ENCODE data around the gene TPM3.
"Not testable (repeated sequence)": the region's sequence is repeated elsewhere in the genome, so short reads cannot be mapped to it uniquely, and the experiment has no call there.

Gene TPM3

GRCh38 chr1:154191990-154192461, at the start of gene TPM3:
TSS of gene TPM3 (minus strand) at chr1:154192100. CDS start at chr1:154192018, 82 bp downstream.
- no peak for DNase-seq (ENCODE audit: low spot score)

- no peak for DNase-seq (ENCODE audit: low spot score)
These were observed 48.5 kb upstream of the TPM3 start for GRCh38 chr1:154240294-154240833.

- no peak for DNase-seq (ENCODE audit: low spot score)
These were observed 47.6 kb upstream of the TPM3 start for GRCh38 chr1:154239491-154239890.

GRCh38 chr1:154237880-154238506, 46.1 kb upstream of the TPM3 start:
- DNase-seq (ENCODE audit: low spot score) = no peak

- no peak for DNase-seq (ENCODE audit: low spot score)
These were observed 45.5 kb upstream of the TPM3 start for GRCh38 chr1:154237435-154237834.

- no peak for DNase-seq (ENCODE audit: low spot score)
These were observed 45.0 kb upstream of the TPM3 start for GRCh38 chr1:154236855-154237254.

- not testable (repeated sequence) for DNase-seq (ENCODE audit: low spot score)
These were observed 41.2 kb upstream of the TPM3 start for GRCh38 chr1:154233127-154233526.

GRCh38 chr1:154231112-154231511, 39.2 kb upstream of the TPM3 start:
- not testable (repeated sequence) for DNase-seq (ENCODE audit: low spot score)

GRCh38 chr1:154225370-154225769, 33.5 kb upstream of the TPM3 start:
- no peak for DNase-seq (ENCODE audit: low spot score)

- no peak for DNase-seq (ENCODE audit: low spot score)
These were observed 31.7 kb upstream of the TPM3 start for GRCh38 chr1:154223621-154224020.

- peak; percentile 39 for DNase-seq (ENCODE audit: low spot score)
These were observed 31.0 kb upstream of the TPM3 start for GRCh38 chr1:154222918-154223317.

- DNase-seq (ENCODE audit: low spot score) = peak; percentile 13
These were observed 30.6 kb upstream of the TPM3 start for GRCh38 chr1:154222518-154222917.

- DNase-seq (ENCODE audit: low spot score) = peak; percentile 69
These were observed 29.5 kb upstream of the TPM3 start for GRCh38 chr1:154221278-154222001.

- DNase-seq (ENCODE audit: low spot score) = no peak
These were observed 29.0 kb upstream of the TPM3 start for GRCh38 chr1:154220970-154221277.

- peak; percentile 99 for DNase-seq (ENCODE audit: low spot score)
These were observed 28.4 kb upstream of the TPM3 start, which contains the start of gene UBAP2L for GRCh38 chr1:154220071-154220969. TSS of gene UBAP2L (plus strand) at chr1:154220955. CDS start at chr1:154225124, 4,169 bp downstream.

GRCh38 chr1:154219541-154219940, 27.6 kb upstream of the TPM3 start:
- DNase-seq (ENCODE audit: low spot score) = peak; percentile 66

GRCh38 chr1:154218545-154218944, 26.6 kb upstream of the TPM3 start:
- no peak for DNase-seq (ENCODE audit: low spot score)

GRCh38 chr1:154213274-154213673, 21.4 kb upstream of the TPM3 start:
- DNase-seq (ENCODE audit: low spot score) = peak; percentile 91

GRCh38 chr1:154212083-154212482, 20.2 kb upstream of the TPM3 start:
- DNase-seq (ENCODE audit: low spot score) = no peak

GRCh38 chr1:154208677-154209388, 16.9 kb upstream of the TPM3 start:
- DNase-seq (ENCODE audit: low spot score) = no peak

- no peak for DNase-seq (ENCODE audit: low spot score)
These were observed 15.4 kb upstream of the TPM3 start for GRCh38 chr1:154207262-154207661.

- peak; percentile 46 for DNase-seq (ENCODE audit: low spot score)
These were observed 14.3 kb upstream of the TPM3 start, which contains the start of gene CFAP141 for GRCh38 chr1:154206196-154206595. TSS of gene CFAP141 (minus strand) at chr1:154206333. CDS start at chr1:154206307, 26 bp downstream.
